Liver (tissue), 9 donors: ENCODE data around the gene ABHD6. TPM values are rescaled to one million over a fixed set of nuclear protein-coding genes. Genes with fewer than 3 reads are reported as not detected.

Experiments
- DNase-seq: peaks from one replicate; pipeline ENCODE4 v3.0.0-alpha.2; 2017; ENCODE audit warnings: low spot score
- H3K27ac ChIP-seq, 2 donors: one replicate each; pipeline ENCODE4 v1.7.0; 2013; ENCODE audit warnings: inconsistent platforms in 2 of 2, low read length in 2 of 2, control low read depth in 1 of 2, low read depth in 1 of 2, mild to moderate bottlenecking in 1 of 2
- H3K27me3 ChIP-seq, 4 donors: one replicate each; pipeline versions ENCODE4 v1.6.1 to v1.7.0; 2013; ENCODE audit warnings: low read length in 3 of 4, inconsistent platforms in 1 of 4, mild to moderate bottlenecking in 1 of 4, moderate library complexity in 1 of 4; ENCODE audit not compliant: control insufficient read depth in 4 of 4, insufficient read depth in 4 of 4
- H3K36me3 ChIP-seq, 4 donors: one replicate each; pipeline versions ENCODE4 v1.6.1 to v1.7.0; 2013; ENCODE audit warnings: low read length in 3 of 4, mild to moderate bottlenecking in 3 of 4, low read depth in 1 of 4, moderate library complexity in 1 of 4; ENCODE audit not compliant: control insufficient read depth in 4 of 4, insufficient read depth in 3 of 4
- H3K4me1 ChIP-seq, 4 donors: one replicate each; pipeline versions ENCODE4 v1.6.1 to v1.7.0; 2013; ENCODE audit warnings: low read length in 3 of 4, mild to moderate bottlenecking in 3 of 4, moderate library complexity in 1 of 4; ENCODE audit not compliant: control insufficient read depth in 4 of 4, insufficient read depth in 4 of 4
- H3K4me3 ChIP-seq, 3 donors: one replicate each; pipeline versions ENCODE4 v1.6.1 to v1.7.0; 2013; ENCODE audit warnings: low read length in 3 of 3, control low read depth in 1 of 3, low read depth in 1 of 3, mild to moderate bottlenecking in 1 of 3
- H3K9ac ChIP-seq, 2 donors: one replicate each; pipeline ENCODE4 v1.7.0; 2013; ENCODE audit warnings: low read length in 2 of 2, mild to moderate bottlenecking in 2 of 2, moderate library complexity in 2 of 2, control low read depth in 1 of 2, low read depth in 1 of 2
- H3K9me3 ChIP-seq, 4 donors: one replicate each; pipeline versions ENCODE4 v1.6.1 to v1.7.0; 2013; ENCODE audit warnings: low read length in 3 of 4; ENCODE audit not compliant: control insufficient read depth in 4 of 4
- CTCF ChIP-seq: fragments of 150-350 bp; IDR thresholded peaks from 2 replicates; pipeline ENCODE4 v1.5.1; 2017; ENCODE audit warnings: improper control_type of control experiment, low read depth, low read length; ENCODE audit not compliant: missing input control
- EGR1 ChIP-seq, 2 donors: IDR thresholded peaks; 2 replicates each; pipeline ENCODE4 v1.6.1; 2016 to 2018; ENCODE audit warnings: antibody characterized with exemption in 2 of 2, low read depth in 2 of 2
- FOXA1 ChIP-seq: IDR thresholded peaks from 2 replicates; pipeline ENCODE4 v1.6.1; 2016; ENCODE audit warnings: antibody characterized with exemption
- FOXA2 ChIP-seq: IDR thresholded peaks from 2 replicates; pipeline ENCODE4 v1.6.1; 2016; ENCODE audit warnings: antibody characterized with exemption
- GABPA ChIP-seq, 2 donors: IDR thresholded peaks in 1 of 2; conservative IDR thresholded peaks in 1 of 2; 2 replicates each; pipeline ENCODE4 v1.6.1; 2016; ENCODE audit warnings: antibody characterized with exemption in 2 of 2, mild to moderate bottlenecking in 1 of 2, moderate library complexity in 1 of 2
- HNF4A ChIP-seq, 2 donors: conservative IDR thresholded peaks; 2 replicates each; pipeline ENCODE4 v1.6.1; 2016; ENCODE audit warnings: antibody characterized with exemption in 2 of 2, mild to moderate bottlenecking in 2 of 2
- HNF4G ChIP-seq: IDR thresholded peaks from 2 replicates; pipeline ENCODE4 v1.6.1; 2016; ENCODE audit warnings: antibody characterized with exemption
- JUND ChIP-seq, 2 donors: IDR thresholded peaks; 2 replicates each; pipeline ENCODE4 v1.6.1; 2016; ENCODE audit warnings: antibody characterized with exemption in 2 of 2
- NR2F2 ChIP-seq: IDR thresholded peaks from 2 replicates; pipeline ENCODE4 v1.6.1; 2016; ENCODE audit warnings: antibody characterized with exemption
- RAD21 ChIP-seq, 2 donors: IDR thresholded peaks; 2 replicates each; pipeline ENCODE4 v1.6.1; 2016; ENCODE audit warnings: antibody characterized with exemption in 2 of 2, mild to moderate bottlenecking in 2 of 2
- REST ChIP-seq: IDR thresholded peaks from 2 replicates; pipeline ENCODE4 v1.6.1; 2016; ENCODE audit warnings: antibody characterized with exemption, mild to moderate bottlenecking
- RXRA ChIP-seq, 2 donors: IDR thresholded peaks; 2 replicates each; pipeline ENCODE4 v1.6.1; 2017 to 2018; ENCODE audit warnings: antibody characterized with exemption in 2 of 2, mild to moderate bottlenecking in 1 of 2
- SP1 ChIP-seq: IDR thresholded peaks from 2 replicates; pipeline ENCODE4 v1.6.1; 2018; ENCODE audit warnings: antibody characterized with exemption, mild to moderate bottlenecking
- TAF1 ChIP-seq: conservative IDR thresholded peaks from 2 replicates; pipeline ENCODE4 v1.6.1; 2016; ENCODE audit warnings: antibody characterized with exemption, mild to moderate bottlenecking
- YY1 ChIP-seq: IDR thresholded peaks from 2 replicates; pipeline ENCODE4 v1.6.1; 2016; ENCODE audit warnings: antibody characterized with exemption, mild to moderate bottlenecking
- ZBTB33 ChIP-seq: IDR thresholded peaks from 2 replicates; pipeline ENCODE4 v1.6.1; 2016; ENCODE audit warnings: antibody characterized with exemption
- WGBS: extraction: QIAGEN DNeasy Blood & Tissue Kit; methylation state at CpG from one replicate; pipeline ENCODE4 v1.1.7; 2013; 5-methylcytosine and 5-hydroxymethylcytosine counted together
- polyA plus RNA-seq, 2 donors: library from polyadenylated mRNA; stranded (reverse) in 1 of 2; unstranded in 1 of 2; fragments of 200-250 nt in 1 of 2; fragments of >200 nt in 1 of 2; fragmentation: Nextera tagmentation in 1 of 2; extraction: Ambion mirVana in 1 of 2; gene quantifications; one replicate each; pipeline versions ENCODE4 v1.2.1 to v1.2.3, GENCODE V29; 2013 to 2015
- total RNA-seq, 2 donors: library from RNA; depleted of rRNA; stranded (reverse); fragments of >200 nt; gene quantifications; one replicate each; pipeline ENCODE4 v1.2.3, GENCODE V29; 2014
- TF ChIP-seq, protein P1 (sequence below): IDR thresholded peaks from 2 replicates; pipeline ENCODE4 v1.6.1; 2016; ENCODE audit warnings: antibody characterized with exemption
- TF ChIP-seq, protein P2 (sequence below): IDR thresholded peaks from 2 replicates; pipeline ENCODE4 v1.6.1; 2016; ENCODE audit warnings: antibody characterized with exemption
- donor health status: healthy.
- donor health status: healthy.
- donor health status: healthy.
- donor health status: healthy.
- donor health status: healthy.

ABHD6 gene
- total and polyA plus RNA-seq, 4 donors: 19.8 to 60.9 (median 38.3) TPM

DNA sequence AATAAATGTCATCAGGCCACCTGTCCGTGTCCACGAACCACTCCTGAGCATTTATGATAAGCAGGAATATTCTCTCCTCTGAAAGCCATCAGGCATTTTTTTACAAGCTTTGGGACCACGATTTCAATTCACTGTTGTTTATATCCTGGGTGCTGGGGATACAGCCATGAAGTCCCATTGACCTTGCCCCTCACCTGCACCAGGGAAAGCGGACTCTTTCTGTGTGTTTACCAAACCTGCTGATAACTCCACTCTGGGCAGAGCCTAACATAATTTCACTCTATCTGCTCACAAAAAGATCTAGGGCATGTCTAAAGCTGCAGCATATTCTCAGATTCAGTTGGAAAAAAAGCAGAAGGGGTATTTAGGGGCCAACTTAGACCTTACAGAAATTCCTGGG lies 31.6 kb upstream of the ABHD6 start:
- Histone ChIP-seq H3K4me3 (no peak overlapping the region), H3K27me3 (no peaks in the 10 kb centered on the region), H3K9me3 (no peaks in the 10 kb centered on the region), H3K9ac (no peak overlapping the region), H3K4me1 (peaks cover 2 to 20% (median 12%) of the 10 kb centered on the region in 4 donors), H3K36me3 (no peaks in the 10 kb centered on the region), H3K27ac (peak overlapping the region; percentile 29 to 45)
- DNase-seq: no peak
- no peak for TF ChIP-seq CTCF
- TF ChIP-seq, protein P1, sequence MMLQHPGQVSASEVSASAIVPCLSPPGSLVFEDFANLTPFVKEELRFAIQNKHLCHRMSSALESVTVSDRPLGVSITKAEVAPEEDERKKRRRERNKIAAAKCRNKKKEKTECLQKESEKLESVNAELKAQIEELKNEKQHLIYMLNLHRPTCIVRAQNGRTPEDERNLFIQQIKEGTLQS: no peak
- TF ChIP-seq TAF1: no peak
- peak in 1 of 2 donors; percentile 20 for TF ChIP-seq RAD21 (IDR thresholded peaks at IDR 0.05)
- no peak for TF ChIP-seq FOXA1
- peak; percentile 20 for TF ChIP-seq REST
- no peak for TF ChIP-seq NR2F2
- TF ChIP-seq JUND (IDR thresholded peaks at IDR 0.05): no peak
- TF ChIP-seq ZBTB33: no peak
- TF ChIP-seq RXRA (IDR thresholded peaks at IDR 0.05): peak; percentile 34 to 52
- TF ChIP-seq HNF4G: no peak
- no peak for TF ChIP-seq GABPA (IDR thresholded peaks at IDR 0.05 in 1 of 2, conservative IDR thresholded peaks at IDR 0.05 in 1 of 2)
- TF ChIP-seq HNF4A (conservative IDR thresholded peaks at IDR 0.05): peak; percentile 51 to 62
- peak; percentile 61 for TF ChIP-seq YY1
- peak; percentile 43 for TF ChIP-seq FOXA2
- no peak for TF ChIP-seq EGR1 (IDR thresholded peaks at IDR 0.05; ENCODE audit: low read depth in 2 of 2)
- TF ChIP-seq, protein P2, sequence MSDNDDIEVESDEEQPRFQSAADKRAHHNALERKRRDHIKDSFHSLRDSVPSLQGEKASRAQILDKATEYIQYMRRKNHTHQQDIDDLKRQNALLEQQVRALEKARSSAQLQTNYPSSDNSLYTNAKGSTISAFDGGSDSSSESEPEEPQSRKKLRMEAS: no peak
- TF ChIP-seq SP1: peak; percentile 69
- WGBS: 59% methylated on average over 4 of the region's 4 CpGs
